HG03354 (cell line): ENCODE measurements around the gene PLPPR5.
"Not testable (repeated sequence)": the region's sequence is repeated elsewhere in the genome, so short reads cannot be mapped to it uniquely, and the experiment has no call there.

Source experiments
- ATAC-seq: cut with Tn5 transposase; IDR thresholded peaks from one replicate; pipeline ENCODE4 v1.9.1; 2021; ENCODE audit warnings: mild to moderate bottlenecking; ENCODE audit not compliant: unreplicated experiment, poor library complexity, severe bottlenecking

PLPPR5 gene

GRCh38 chr1:98920441-98921110, 84.1 kb downstream of the PLPPR5 start:
- ATAC-seq: no peak

GRCh38 chr1:98919652-98920051, 85.0 kb downstream of the PLPPR5 start:
- ATAC-seq: no peak

GRCh38 chr1:98919211-98919610, 85.5 kb downstream of the PLPPR5 start:
- ATAC-seq: no peak

GRCh38 chr1:98914547-98914946, 90.1 kb downstream of the PLPPR5 start:
- no peak for ATAC-seq

GRCh38 chr1:98910827-98911226, 93.8 kb downstream of the PLPPR5 start:
- ATAC-seq: no peak

GRCh38 chr1:98908980-98909379, 95.7 kb downstream of the PLPPR5 start:
- ATAC-seq: no peak

- no peak for ATAC-seq
Measured at GRCh38 chr1:98906809-98907208, 97.9 kb downstream of the PLPPR5 start.

- ATAC-seq: no peak
Measured at GRCh38 chr1:98906361-98906760, 98.3 kb downstream of the PLPPR5 start.

- no peak for ATAC-seq
Measured at GRCh38 chr1:98904684-98905083, 100.0 kb downstream of the PLPPR5 start.

- ATAC-seq: no peak
Measured at GRCh38 chr1:98903726-98904125, 100.9 kb downstream of the PLPPR5 start.

GRCh38 chr1:98903261-98903660, 101.4 kb downstream of the PLPPR5 start:
- no peak for ATAC-seq

GRCh38 chr1:98898940-98899339, 105.7 kb downstream of the PLPPR5 start:
- no peak for ATAC-seq

GRCh38 chr1:98897479-98897878, 107.2 kb downstream of the PLPPR5 start:
- no peak for ATAC-seq

- ATAC-seq: no peak
Measured at GRCh38 chr1:98896711-98897445, 107.8 kb downstream of the PLPPR5 start.

GRCh38 chr1:98893371-98893770, 111.3 kb downstream of the PLPPR5 start:
- ATAC-seq: no peak

- no peak for ATAC-seq
Measured at GRCh38 chr1:98888869-98889268, 115.8 kb downstream of the PLPPR5 start.

- ATAC-seq: no peak
Measured at GRCh38 chr1:98887507-98887906, 117.2 kb downstream of the PLPPR5 start.

GRCh38 chr1:98884864-98885263, 119.8 kb downstream of the PLPPR5 start:
- ATAC-seq: no peak

GRCh38 chr1:98881901-98882300, 122.8 kb downstream of the PLPPR5 start:
- no peak for ATAC-seq

- ATAC-seq: not testable (repeated sequence)
Measured at GRCh38 chr1:98881234-98881633, 123.4 kb downstream of the PLPPR5 start.

- no peak for ATAC-seq
Measured at GRCh38 chr1:98874828-98875227, 129.8 kb downstream of the PLPPR5 start.
